GM18907 (cell line): ENCODE measurements around the gene RADIL.
A peak's percentile ranks its signal among the peaks of the same experiment; 100 is the strongest.

Experiments
- ATAC-seq: cut with Tn5 transposase; IDR thresholded peaks from one replicate; pipeline ENCODE4 v1.9.1; 2021; ENCODE audit warnings: mild to moderate bottlenecking, moderate library complexity; ENCODE audit not compliant: unreplicated experiment

RADIL gene

DNA sequence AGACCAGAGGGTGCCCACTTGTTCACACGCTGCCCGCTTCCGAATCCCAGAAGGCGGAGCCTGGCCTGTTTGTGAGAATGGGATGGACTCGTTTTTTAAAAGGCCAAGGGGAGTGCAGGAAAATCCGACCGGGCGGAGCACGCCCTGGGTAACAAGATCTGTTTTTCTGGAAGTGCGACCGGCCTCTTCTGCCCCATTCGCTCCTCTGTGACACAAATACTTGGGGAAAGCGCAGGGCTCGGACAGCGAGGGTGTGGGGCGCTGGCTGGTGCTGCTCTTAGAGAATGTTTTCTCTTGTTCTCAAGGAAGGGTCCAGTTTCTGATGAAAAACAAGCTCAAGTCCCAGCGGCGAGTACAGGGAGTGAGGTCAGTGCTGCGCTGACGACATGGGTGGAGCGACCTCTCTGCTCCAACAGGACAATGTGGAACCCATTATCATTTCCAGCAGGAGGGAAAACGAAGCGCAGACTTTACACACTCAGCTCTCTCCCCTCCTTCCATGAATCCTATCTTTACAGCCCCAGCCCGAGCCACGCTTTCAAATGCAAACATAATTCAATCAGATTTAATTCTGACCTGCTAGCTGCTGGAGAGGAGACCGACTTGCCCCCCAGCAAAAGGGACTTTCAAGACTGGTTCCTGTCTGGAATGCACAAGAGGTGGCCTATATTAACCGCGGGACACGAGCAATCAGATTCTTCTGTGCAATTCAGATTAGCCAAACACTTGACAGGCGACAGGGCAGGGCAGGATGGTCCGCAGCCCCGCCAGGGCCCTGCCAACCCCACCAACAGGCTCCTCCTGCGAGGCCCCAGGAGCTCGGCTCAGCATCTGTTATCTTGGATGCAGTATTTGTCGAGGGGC lies 1.1 kb downstream of the RADIL start:
- ATAC-seq: no peak

DNA sequence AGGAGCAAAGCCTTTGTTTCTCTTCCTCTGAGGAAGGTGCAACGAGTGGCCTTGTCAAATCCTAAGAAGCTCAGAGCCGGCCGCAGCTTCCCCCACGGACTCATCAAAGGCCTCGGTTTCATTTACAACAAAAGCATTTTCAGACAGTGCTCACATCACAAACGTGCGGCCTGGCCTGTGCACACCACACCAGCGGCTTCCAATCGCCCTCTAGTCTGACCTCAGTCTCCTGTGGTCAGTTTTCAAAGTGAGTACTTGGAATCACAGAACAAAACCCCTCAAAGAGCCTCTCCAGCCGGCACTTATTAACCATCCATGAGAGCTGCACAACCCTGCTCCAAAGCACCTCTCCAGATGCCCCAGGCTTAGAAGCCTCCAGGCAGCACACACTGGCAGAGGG lies 3.3 kb downstream of the RADIL start:
- ATAC-seq: no peak

DNA sequence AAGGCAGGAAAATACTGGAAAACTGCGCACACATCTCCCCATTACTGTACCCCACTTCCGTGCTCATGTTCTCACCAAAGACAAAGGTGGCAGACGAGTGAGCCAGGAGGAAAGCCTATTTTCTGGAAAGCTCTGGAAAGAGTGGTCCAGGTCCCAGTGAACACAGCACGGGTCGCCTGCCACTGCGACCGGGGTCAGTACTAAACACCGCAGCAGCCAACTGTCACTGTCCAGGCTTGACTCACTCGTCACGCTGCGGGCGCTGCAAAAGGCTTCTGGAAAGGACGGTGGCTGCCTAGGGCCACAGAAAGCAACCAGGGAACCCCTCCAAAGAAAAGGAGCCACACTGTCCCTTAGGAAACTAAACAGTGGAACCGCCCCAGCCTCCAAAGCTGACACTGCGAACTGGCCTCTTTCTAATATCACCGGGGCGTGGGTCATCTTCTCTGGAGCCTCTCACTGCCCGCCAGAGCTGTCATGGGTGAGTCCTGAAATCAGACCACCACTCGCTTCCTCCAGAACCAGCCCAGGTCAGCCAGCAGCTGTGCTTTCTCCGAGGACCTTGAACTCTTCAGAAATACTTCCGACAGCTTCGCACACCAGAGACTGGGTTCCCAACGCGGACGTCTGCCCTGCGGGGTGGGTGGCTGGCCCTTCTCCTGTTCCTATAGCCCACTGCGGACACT lies 4.0 kb downstream of the RADIL start:
- ATAC-seq: no peak

DNA sequence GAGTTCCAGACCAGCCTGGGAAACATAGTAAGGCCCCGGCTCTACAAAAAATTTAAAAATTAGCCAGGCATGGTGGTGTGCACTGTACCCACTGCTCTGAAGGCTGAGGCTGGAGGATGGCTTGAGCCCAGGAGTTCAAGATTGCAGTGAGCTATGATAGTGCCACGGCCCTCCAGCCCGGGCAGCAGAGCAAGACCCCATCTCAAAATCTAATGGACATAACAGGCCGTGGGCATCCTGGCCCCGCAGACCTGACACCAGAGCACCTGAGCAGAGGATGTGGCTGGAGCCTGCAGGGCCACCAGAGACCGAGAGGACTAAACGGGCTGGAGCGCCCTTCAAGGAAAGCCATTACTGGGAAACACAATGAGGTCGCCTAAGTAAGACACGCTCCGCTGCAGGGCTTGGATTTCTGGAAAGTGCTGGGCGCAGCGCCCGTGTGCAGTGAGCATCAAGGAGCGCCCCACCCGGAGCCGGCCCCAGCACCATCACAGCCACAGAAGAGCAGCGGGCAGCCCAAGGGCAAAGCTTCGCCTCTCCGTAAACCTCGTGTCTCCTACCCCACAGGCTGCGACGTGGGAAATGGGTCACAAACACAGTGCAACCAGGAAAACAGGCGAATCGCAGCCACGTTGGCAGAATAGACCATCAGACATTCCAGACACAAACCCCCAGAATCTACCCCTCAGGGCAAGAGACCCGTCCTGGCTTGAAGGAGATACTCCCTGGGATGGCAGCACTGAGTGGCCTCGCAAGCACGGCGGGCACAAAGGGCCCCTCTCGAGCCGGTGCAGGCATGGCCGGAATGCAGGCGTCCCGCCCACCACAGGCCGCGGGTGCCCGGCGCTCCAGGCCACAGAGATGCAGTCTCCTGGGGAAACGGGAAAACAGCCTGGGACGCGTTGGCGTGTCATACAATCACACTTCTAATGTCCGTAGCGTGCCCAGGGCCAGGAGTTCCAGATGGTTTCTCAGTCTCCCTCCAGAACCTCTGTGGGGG lies 4.9 kb downstream of the RADIL start:
- no peak for ATAC-seq

DNA sequence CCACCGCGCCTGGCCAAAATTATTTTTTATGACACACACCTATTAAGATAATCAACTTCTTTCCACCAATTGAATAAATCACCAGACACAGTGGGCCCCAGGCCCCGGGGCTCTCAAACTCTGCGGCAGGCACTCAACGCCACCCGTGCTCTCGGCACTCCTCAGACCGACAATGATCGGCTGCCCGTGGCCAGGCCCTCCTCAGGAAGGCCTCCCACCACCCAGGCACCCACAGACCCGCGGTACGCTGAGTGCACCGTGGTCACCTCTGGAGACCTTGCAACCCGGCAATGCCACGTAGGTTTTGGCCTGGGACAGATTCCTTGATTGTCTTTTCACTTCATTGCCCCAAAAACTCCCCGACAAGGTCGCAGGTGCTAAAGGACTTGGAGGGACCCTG lies 6.9 kb downstream of the RADIL start:
- ATAC-seq: no peak

DNA sequence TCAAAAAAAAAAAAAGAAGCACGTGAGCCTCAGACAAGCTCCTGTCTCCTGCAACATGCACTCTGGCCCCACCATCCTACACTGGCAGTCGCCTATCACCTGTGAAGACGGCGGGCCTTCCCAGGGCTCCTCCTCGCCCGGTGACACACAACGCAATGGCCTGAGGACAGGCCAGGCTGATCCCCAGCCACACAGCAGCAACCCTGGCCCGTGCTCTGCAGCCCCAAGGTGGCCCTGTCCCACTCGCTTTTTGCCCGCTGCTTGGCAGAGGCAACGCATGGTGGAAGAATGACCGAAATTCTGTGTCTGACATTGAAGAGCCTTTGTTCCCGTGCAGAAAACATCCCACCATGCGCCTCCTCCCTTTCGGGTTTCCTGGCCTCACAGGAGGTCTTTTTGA lies 8.1 kb downstream of the RADIL start:
- ATAC-seq: no peak

DNA sequence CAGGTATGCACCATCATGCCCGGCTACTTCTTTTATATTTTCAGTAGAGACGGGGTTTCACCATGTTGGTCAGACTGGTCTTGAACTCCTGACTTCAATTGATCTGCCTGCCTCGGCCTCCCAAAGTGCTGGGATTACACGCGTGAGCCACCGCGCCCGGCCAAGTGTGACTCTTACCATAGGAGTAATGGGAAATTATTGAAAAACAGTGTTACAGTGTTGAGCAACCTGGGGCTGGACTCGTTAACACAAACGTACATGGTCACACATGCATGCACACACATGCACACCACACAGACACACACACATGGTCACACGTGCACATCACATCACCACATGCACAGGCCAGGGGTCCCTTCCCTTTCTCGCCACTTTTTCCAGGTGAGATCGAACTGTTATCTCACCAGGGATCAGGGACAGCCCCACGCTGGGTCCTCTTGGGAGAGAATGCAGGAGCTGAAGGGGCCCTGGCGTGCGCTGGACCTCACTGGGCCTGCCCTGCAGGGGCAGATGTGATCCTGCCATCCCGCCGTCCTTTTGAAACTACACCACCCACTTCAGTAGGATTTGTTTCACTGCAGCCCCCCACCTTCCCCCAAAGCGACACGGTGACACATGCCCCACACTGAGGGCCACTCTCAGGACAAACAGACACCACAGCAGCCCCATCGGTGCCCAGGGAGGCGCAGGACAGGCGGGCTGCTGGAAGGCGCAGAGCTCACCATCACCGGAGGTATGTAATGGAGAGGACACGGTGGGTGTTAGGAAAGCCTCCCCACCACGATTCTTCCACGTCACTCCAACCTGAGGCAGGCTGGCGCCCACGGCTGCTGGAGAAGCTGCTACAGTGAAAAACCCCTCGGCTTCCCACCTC lies 10.2 kb downstream of the RADIL start:
- ATAC-seq: no peak

DNA sequence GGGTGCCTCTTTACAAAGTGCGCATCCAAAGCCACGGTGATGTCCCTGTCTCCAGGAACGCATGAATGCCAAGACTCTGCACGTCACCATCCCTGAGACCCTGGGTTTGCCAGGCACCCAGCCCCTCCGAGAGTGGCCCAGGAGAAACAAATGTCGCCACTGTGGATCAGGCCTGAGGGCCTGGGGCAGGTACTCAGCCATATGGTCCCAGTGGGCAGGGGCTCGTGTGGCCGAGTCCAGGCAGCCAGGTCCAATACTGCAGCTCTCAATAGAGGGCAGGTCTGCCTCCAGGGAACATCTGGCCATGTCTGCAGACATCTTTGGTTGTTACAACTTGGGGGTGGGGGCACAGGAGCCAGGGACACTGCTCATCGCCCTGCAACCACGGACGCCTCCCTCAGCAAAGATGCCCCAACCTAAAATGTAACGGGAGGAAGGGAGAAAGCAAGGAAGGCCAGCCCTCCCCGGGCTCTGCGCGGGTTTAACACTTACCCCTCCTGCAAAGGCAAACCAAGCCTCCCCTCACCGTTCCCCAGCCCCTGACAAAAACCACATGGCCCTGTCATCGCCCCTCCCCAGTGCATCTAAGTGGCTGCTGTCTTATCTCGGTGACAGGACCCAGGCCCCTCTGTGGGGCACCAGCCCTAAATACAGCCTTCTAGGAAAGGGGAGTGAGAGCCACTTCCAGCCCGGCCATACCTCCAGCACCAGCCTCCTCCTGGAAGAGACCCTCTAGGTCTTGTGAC lies 11.4 kb downstream of the RADIL start:
- ATAC-seq: no peak

DNA sequence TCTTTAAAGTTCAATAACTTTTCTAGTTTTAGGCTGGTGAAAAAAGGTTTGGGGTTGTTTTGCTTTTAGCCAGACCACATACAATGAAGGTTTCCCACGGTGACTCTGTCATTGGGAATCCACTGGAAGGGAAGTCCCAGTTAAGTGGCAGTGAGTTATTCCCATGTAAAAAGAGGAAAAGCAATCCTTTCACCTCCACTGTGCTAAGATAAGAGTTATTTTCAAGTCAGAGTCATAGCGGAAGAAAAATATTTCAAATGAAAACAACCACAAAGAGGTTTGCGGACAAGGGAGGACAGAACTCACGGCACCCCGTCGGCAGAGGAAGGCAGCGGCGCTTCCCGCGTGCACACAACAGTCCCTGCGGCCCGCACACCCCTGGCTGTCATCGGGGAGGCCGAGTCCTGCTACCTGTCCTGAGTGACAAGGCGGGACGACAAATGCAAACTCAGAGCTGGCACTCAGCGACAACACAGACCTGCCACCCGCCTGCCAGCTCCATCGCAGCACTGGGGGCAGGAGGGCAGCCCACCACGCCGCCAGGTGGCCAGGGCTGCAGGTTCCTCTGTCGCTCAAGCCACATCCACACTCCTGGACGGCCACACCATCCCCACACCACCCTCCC lies 12.3 kb downstream of the RADIL start:
- no peak for ATAC-seq

DNA sequence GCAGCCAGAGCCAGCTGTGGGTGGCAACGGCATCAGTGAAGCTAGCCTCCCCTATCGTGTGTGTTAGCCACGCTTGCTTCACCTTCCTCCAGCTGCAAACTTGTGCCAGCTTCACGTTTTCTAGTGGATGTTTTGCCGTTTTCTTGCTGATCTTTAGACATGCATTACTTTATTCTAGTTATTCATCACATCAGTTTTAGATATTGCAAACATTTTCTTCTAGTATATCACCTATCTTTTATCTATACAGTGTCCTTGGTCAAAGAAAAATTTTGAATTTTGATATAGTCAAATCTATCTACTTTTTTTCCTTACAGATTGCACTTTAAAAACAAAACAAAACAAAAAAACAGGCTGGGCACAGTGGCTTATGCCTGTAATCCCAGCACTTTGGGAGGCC lies 15.0 kb downstream of the RADIL start:
- no peak for ATAC-seq

DNA sequence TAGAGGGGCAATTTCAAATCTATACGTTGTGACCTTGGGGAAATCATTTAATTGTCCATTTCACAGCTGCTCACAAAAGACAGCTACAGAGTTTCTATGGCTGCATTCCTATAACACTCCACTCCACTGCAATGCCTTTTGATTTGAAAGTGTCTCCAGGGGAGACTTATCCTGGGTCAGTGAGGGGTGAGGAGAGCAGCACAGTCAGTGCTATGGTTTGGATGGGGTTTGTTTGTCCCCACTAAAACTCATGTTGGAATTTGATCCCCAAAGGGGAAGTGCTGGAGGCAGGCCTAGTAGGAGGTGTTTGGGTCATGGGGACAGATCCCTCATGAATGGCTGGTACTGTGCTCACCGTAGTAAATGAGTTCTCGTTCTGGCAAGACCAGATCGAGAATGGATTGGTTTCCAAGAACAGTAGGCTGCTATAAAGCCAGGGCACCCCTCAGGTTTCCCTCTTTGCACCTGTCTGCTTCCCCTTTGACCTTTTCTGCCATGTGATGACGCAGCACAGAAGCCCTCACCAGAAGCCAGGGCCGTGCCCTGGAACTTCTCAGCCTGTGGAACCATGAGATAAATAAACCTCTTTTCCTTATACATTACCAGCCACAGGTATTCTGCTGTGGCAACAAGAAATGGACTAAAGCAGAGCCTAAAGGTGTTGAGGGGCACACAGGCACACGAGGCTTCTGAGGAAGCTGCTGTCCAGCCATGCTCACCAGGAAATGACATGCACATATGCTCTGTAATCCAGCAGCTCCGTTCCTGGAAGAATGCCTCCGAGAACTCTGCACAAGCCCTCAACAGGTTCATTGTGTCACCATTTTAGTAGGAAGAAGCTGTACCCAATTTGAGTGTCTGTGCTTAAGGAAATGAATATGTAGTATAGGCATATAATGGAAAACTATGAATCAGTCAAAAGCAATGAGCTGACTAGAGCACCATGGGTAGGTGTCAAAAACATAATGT lies 16.7 kb downstream of the RADIL start:
- no peak for ATAC-seq

DNA sequence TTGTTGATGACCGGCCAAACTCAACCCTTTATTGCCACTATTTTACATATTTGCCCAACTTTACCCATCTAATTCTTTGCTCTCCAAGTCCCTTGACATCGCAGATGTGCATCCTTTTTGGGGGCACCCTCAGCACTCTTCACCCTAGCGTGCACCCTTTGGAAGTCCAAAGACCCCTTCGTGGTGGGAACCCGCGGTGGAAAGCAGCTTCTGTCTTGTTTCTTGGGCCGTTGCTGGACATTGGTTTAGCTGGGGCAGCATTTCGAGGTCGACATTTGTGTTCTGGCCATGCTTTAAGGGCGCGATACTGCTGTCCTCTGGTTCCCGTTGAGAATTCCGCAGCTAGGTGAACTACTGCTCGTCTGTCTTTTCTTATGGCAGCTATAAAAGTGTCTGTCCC lies 21.4 kb downstream of the RADIL start:
- ATAC-seq: no peak

DNA sequence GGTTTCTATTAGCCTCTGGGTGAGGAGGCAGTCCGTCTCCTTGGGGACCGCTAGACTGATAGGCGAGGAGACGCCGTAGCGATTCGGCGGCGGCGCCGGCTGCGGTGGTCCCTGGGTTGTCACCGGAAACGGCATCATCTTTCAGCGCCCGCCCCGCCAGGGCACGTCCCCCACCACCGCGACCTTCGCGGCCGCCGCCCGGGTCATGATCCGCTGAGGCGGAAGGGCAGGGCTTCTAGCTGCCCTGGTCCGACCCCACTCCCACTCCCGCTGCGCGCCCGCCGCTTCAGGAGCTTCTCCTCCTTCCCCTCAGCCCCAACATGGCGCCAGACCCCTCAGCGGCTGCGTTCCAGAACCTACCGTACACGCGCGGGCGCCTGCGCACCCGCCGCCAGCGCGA lies 21.8 kb downstream of the RADIL start, which contains the start of gene PAPOLB:
Gene PAPOLB, minus strand, starts transcription at position 358 of the 400 bp plus-strand sequence. Its CDS starts 220 bp downstream, at position 138.
- ATAC-seq: peak; percentile 58

DNA sequence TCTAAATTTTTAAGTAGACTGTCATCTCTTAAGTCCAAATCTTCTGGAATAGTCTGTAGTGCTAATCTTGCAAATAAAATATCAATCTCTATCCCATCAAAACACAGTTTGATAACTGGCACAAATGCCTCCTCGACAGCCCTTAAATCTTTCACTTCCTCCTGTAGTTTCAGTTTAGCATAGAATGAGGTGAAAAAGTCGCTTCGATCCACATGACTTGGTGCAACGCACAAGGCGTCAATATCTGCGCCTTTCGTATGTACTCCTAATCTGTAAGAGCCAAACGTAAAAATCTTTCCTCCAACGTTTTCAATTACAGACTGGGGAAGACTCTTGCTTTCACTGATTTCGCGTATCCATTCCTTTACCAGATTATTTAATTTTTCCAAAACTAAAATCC lies 22.3 kb downstream of the RADIL start:
- no peak for ATAC-seq

DNA sequence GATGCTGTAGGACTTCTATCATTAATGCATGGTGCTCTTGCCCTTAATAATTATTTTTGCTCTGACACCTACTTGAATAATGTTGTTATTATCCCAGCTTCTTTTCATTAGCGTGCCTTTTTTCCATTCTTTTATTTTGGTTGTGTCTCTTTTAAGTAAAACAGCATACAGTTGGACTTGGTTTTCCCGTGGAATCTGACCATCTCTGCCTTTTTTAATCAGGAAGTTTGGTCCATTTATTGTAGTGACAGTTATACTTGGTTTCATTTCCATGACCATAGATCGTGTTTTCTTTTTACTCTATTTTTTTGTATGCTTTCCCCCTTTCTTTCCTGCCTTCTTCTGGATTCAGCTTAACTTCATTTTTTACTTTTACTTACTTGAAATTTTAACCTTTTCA lies 26.3 kb downstream of the RADIL start:
- no peak for ATAC-seq

DNA sequence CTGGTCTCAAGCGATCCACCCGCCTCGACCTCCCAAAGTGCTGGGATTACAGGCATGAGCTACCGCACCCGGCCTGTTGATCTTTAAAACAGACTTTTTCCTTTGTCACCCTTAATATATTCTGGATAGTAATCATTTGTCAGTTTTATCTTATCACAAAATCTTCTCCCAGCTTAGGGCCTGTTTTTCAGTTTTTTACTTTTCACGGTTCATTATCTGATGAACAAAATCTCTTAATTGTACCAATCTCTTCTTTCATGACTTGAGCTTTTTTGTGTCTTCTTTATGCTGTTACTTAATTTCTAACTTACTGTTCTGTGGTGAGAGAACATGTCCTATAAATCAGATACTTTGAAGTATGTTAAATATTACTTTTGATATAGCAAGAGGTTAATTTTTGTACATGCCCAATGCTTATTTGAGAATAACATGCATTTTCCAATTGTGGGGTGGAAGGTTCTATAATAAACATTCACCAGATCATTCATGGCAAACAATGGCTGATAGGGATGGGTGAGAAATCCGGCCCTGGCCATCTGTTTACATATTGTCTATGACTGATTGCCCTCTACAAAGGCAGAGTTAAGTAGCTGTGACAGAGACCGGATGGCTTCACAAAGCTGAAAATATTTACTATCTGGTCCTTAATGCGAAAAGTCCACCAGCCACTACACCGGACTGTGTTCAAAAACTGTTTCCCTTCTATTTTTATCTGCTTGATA lies 27.0 kb downstream of the RADIL start:
- no peak for ATAC-seq

DNA sequence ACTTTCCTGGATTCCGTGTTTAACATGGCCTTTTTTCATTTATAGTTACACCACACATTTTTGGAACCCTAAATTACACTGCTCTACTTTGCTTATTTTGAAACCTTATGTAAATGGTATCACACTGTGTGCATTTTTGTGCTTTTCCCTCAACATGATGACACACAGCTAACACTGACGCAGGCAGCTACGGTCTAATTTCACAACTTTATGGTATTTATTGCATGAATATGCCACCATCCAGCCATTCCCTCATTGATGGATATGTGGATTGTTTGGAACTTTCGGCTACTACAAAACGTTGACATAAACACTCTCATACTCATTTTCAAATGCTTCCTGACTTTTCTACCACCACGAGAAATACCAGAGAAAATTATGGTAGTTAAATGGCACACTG lies 28.6 kb downstream of the RADIL start:
- ATAC-seq: no peak
